HepG2 (cell line): Measurements from ENCODE around the gene CAPN12. TPM values are rescaled to one million over a fixed set of nuclear protein-coding genes. Genes with fewer than 3 reads are reported as not detected.

ENCODE experiments used
- DNMT1 ChIP-seq: sonication (generic); formaldehyde crosslinking; IDR thresholded peaks from 2 replicates; pipeline ENCODE4 v1.5.1; 2020; ENCODE audit warnings: mild to moderate bottlenecking, missing genetic modification reagents
- PHF5A ChIP-seq: IDR thresholded peaks from one replicate; pipeline ENCODE4 v1.6.1; 2018; ENCODE audit warnings: low read depth, missing genetic modification reagents; ENCODE audit not compliant: unreplicated experiment
- RBFOX2 ChIP-seq: fragments of 200-400 bp; formaldehyde crosslinking; IDR thresholded peaks from 2 replicates; pipeline ENCODE4 v1.6.1; 2017; ENCODE audit warnings: low read depth, mild to moderate bottlenecking, low read length
- ZFAT ChIP-seq: sonication (generic); formaldehyde crosslinking; conservative IDR thresholded peaks from 2 replicates; pipeline ENCODE4 v1.8.1; 2023; ENCODE audit warnings: missing genetic modification reagents, inconsistent platforms
- ZNF235 ChIP-seq: sonication (generic); formaldehyde crosslinking; IDR thresholded peaks from 2 replicates; pipeline ENCODE4 v1.8.1; 2023; ENCODE audit warnings: mild to moderate bottlenecking, missing genetic modification reagents, borderline replicate concordance
- ZNF343 ChIP-seq: sonication (generic); formaldehyde crosslinking; IDR thresholded peaks from 2 replicates; pipeline ENCODE4 v1.4.0; 2020; ENCODE audit warnings: mild to moderate bottlenecking, missing genetic modification reagents
- ZNF446 ChIP-seq: sonication (generic); formaldehyde crosslinking; IDR thresholded peaks from 2 replicates; pipeline ENCODE4 v1.5.0; 2020; ENCODE audit warnings: mild to moderate bottlenecking, missing genetic modification reagents
- polyA plus RNA-seq, 8 experiments: library from polyadenylated mRNA; depleted of rRNA in 3 of 8; stranded (reverse) in 7 of 8; unstranded in 1 of 8; fragments of >200 nt; fragmentation: Illumina TruSeq in 4 of 8; extraction: Trizol in 4 of 8; gene quantifications; 2 replicates each; pipeline versions ENCODE4 v1.2.1 to v1.2.3, GENCODE V29; 2011 to 2016; ENCODE audit warnings: low read depth in 4 of 8, missing spikeins in 1 of 8, mixed read lengths in 1 of 8; ENCODE audit not compliant: insufficient read depth in 1 of 8
- total RNA-seq, 5 experiments: library from RNA; depleted of rRNA; stranded (reverse); fragments of >200 nt; fragmentation: Illumina TruSeq; extraction: Trizol; gene quantifications; 2 replicates each; pipeline ENCODE4 v1.2.3, GENCODE V29; 2016; ENCODE audit warnings: low read depth in 1 of 5
- TF ChIP-seq, protein P1 (sequence below): sonication (generic); formaldehyde crosslinking; conservative IDR thresholded peaks from 2 replicates; pipeline ENCODE4 v1.4.0; 2020; ENCODE audit warnings: mild to moderate bottlenecking, missing genetic modification reagents, moderate library complexity
- TF ChIP-seq, protein P2 (sequence below): sonication (generic); formaldehyde crosslinking; IDR thresholded peaks from 2 replicates; pipeline ENCODE4 v1.5.0; 2020; ENCODE audit warnings: mild to moderate bottlenecking, missing genetic modification reagents

CAPN12 gene
- total and polyA plus RNA-seq, 2 of the 13 experiments (the other 11 are each of a cell fraction or from before 2014, with no cell fraction given) = 1.6 to 13.6 TPM

DNA sequence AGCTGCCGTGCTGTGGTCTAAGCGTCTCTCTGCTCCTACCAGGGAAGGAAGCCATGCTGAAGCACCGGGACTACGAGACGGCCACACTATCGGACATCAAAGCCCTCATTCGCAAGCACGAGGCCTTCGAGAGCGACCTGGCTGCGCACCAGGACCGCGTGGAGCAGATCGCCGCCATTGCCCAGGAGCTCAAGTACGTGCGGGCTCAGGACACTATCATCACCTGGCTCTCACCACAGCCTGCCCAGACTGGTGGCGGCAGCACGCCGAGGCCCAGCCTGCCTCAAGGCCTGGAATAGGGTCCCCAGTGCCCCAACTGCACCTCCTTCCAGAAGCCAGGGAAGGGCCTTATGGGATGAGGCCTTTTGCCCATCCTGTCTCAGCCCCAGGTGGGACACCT lies 22.8 kb downstream of the CAPN12 start (continued):
- no peak for TF ChIP-seq PHF5A (CRISPR knock-in tag)
- no peak for TF ChIP-seq RBFOX2
- TF ChIP-seq, protein P1, sequence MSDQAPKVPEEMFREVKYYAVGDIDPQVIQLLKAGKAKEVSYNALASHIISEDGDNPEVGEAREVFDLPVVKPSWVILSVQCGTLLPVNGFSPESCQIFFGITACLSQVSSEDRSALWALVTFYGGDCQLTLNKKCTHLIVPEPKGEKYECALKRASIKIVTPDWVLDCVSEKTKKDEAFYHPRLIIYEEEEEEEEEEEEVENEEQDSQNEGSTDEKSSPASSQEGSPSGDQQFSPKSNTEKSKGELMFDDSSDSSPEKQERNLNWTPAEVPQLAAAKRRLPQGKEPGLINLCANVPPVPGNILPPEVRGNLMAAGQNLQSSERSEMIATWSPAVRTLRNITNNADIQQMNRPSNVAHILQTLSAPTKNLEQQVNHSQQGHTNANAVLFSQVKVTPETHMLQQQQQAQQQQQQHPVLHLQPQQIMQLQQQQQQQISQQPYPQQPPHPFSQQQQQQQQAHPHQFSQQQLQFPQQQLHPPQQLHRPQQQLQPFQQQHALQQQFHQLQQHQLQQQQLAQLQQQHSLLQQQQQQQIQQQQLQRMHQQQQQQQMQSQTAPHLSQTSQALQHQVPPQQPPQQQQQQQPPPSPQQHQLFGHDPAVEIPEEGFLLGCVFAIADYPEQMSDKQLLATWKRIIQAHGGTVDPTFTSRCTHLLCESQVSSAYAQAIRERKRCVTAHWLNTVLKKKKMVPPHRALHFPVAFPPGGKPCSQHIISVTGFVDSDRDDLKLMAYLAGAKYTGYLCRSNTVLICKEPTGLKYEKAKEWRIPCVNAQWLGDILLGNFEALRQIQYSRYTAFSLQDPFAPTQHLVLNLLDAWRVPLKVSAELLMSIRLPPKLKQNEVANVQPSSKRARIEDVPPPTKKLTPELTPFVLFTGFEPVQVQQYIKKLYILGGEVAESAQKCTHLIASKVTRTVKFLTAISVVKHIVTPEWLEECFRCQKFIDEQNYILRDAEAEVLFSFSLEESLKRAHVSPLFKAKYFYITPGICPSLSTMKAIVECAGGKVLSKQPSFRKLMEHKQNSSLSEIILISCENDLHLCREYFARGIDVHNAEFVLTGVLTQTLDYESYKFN (CRISPR knock-in tag) = no peak
- no peak for TF ChIP-seq ZNF235
- no peak for TF ChIP-seq ZNF446 (CRISPR knock-in tag)
- TF ChIP-seq ZNF343 = 0 out of 2 replicates have a peak, but pooled peaks have one; percentile 16
- TF ChIP-seq, protein P2, sequence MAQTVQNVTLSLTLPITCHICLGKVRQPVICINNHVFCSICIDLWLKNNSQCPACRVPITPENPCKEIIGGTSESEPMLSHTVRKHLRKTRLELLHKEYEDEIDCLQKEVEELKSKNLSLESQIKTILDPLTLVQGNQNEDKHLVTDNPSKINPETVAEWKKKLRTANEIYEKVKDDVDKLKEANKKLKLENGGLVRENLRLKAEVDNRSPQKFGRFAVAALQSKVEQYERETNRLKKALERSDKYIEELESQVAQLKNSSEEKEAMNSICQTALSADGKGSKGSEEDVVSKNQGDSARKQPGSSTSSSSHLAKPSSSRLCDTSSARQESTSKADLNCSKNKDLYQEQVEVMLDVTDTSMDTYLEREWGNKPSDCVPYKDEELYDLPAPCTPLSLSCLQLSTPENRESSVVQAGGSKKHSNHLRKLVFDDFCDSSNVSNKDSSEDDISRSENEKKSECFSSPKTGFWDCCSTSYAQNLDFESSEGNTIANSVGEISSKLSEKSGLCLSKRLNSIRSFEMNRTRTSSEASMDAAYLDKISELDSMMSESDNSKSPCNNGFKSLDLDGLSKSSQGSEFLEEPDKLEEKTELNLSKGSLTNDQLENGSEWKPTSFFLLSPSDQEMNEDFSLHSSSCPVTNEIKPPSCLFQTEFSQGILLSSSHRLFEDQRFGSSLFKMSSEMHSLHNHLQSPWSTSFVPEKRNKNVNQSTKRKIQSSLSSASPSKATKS (CRISPR knock-in tag) = no peak
- 0 out of 2 replicates have a peak, but pooled peaks have one; percentile 46 for TF ChIP-seq DNMT1
- TF ChIP-seq ZFAT (CRISPR knock-in tag) = no peak
